Posterior cingulate gyrus (tissue), 11 donors: Measurements from ENCODE around the gene C1orf198.
A peak's percentile ranks its signal among the peaks of the same experiment; 100 is the strongest.

Experiments used
- DNase-seq, 10 donors: peaks; one replicate each; pipeline versions ENCODE4 v3.0.0 to v3.0.0-alpha.2; 2020 to 2021; ENCODE audit warnings: mixed read lengths in 3 of 10
- intact Hi-C: fragments of 100-400 bp; cut with DNase I; formaldehyde crosslinking; loops from one replicate; pipeline ENCODE4 v1.15.1; 2023

C1orf198 gene

GRCh38 chr1:230819976-230820375 lies 48.3 kb downstream of the C1orf198 start:
- intact Hi-C loops: loop anchor here (5.0 kb wide), 1 partner anchor 37 kb away; no protein-coding TSS in a partner anchor
- DNase-seq: no peak

- no peak for DNase-seq
- intact Hi-C loops: no loop called here
Measured at GRCh38 chr1:230818901-230819300, 49.4 kb downstream of the C1orf198 start.

DNA sequence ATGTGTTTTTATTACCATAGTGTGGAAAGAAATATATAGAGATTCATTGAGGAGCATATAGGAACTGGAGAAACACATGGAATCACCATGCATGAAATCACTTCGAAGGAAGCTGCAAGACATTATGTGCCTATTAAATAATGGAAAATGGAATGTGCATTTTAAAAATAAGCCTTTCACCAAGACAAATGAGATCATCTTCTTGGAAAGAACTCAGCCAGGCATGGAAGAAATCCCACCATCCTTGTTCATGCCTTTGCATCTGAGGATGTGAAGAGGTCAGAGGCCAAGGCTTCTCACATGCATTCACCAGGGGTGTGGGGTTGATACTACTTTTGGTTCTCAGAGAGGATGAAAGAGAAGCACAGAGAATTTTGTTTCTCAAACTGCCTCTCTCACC lies 50.0 kb downstream of the C1orf198 start:
- intact Hi-C loops: no loop called here
- DNase-seq: no peak

GRCh38 chr1:230816018-230816417 lies 52.3 kb downstream of the C1orf198 start:
- intact Hi-C loops: no loop called here
- DNase-seq: no peak

DNA sequence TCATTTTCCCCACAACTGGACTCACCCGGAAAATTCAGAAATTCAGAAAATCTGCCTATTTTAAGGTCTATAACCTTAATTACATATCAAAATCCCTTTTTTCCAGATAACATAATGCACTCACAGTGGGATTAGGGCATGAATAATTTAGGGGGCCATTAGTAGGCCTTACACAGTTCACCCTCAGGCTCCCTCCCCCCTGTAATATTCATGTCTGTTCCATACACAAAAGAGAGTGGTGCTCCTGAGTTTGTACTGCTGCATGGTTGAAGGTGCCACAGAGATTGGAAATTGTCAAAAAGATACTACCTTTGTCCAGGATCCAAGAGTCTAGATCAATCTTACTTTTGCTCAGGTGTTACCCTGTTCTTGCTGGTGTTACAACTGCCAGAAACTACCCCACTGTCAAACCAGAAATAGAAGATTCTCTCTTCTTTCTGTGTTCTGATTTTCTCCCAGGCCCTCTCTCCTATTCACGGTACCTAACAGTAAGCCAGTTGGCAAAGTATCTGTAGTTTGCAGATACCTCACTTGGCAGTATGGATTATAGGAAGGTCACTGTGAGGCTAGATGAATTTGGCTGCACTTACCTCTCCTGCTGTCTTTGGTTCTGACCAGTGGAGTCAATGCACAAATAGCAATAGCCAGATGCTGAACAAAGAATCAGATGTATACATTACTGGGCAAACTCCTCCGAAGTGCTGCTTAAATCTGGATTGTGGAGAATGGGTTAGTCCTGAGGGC lies 53.2 kb downstream of the C1orf198 start:
- intact Hi-C loops: no loop called here
- no peak for DNase-seq

- no peak for DNase-seq
- intact Hi-C loops: no loop called here
Measured at GRCh38 chr1:230812568-230812967, 55.8 kb downstream of the C1orf198 start.

GRCh38 chr1:230809256-230809990 lies 58.9 kb downstream of the C1orf198 start:
- intact Hi-C loops: no loop called here
- DNase-seq: no peak

DNA sequence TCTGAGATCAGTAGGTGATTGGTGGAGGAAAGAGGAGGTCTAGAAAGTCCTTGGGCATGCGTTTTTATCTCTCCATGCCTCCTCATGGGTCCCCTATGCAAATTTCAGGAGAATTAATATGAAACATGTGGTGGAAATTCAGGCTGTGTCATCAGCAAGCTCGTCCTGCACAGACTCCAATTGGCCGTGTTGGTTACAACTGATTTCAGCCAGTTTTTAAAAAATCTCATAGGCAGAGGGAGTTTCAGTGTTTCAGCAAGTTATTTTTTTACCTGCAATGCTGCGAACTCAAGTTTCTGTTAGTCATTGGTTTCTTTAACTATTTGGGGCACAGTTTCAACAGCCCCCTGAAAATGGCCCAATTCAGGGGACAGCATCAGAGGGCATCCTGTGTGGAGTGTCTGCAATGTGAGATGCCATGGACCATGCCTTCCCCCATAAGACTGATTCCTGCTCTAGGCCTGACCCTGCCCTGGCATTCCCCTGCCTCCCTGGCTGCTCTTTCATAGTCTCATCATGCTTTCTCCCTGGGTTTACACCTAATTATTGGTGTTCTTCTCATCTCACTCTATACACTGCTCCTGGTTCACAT lies 59.9 kb downstream of the C1orf198 start:
- intact Hi-C loops: no loop called here
- peak in 1 of 10 donors; percentile 83 for DNase-seq

DNA sequence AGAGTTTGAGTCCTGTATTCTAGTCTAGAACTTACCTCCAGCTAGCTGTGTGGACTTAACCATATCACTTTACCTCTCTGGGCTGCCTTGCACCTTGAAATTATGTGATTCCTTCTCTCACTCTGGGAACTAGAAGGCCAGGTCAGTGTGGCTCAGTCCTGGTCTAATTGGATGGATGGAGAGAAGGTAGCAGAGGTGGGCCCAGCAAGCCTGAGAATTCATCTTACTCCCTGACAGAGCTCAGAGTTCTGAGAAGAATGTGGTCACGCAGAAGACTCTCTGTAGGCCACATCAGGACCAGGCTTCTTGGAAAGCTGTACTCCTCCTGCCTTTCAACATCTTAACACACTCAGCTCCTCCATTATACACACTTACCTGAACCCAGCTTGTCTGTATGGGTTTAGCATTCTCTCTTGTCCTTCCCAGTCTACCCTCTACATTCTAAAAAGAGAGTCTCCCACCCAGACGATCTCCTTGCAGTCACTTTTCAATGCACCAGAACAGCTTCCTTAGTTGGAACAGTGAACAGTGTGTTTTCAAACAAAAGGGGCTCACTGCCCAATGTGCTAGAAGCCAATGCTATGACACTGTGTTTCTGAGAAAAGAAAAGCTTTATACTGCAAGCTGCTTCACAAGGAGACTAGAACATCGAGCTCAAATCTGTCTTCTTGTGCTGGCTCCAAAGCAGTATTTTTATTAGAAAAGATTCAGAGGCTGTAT lies 60.6 kb downstream of the C1orf198 start:
- intact Hi-C loops: loop anchor here (1.0 kb wide), 1 partner anchor 52 kb away; no protein-coding TSS in a partner anchor
- peak in 4 of 10 donors; percentile 32 to 83 (median 58) for DNase-seq

DNA sequence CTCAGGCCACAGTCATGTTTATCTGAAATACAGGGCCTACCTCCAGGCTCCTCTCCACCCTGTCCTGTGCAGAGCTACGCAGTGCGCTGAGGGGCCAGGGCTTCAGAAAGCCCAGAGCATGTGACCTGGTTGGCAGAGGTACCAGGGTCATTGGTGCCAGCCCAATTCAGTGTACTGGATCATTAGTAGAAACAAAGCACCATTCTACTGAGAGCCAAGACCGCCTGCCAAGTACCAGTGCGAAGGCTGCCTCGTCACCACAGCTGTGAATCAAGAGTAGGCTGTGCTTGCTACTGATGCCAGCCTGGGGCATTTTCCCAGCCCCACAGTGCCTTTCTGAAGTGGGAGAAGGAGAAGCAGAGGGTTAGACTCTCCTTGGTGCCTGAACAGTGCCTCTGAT lies 61.3 kb downstream of the C1orf198 start:
- DNase-seq: peak; percentile 91 to 99 (median 96)
- intact Hi-C loops: loop anchor here (1.0 kb wide), 1 partner anchor 52 kb away; no protein-coding TSS in a partner anchor

DNA sequence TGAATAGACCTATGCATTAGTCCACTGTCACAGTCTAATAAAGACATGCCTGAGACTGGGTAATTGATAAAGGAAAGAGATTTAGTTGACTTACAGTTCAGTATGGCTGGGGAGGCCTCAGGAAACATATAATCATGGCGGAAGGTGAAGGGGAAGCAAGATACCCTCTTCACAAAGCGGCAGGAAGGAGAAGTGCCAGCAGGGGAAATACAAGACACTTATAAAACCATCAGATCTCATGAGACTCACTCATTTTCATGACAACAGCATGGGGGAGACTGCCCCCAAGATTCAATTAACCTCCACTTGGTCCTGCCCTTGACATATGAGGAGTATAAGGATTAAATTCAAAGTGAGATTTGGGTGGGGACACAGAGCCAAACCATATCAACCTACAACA lies 61.8 kb downstream of the C1orf198 start:
- intact Hi-C loops: no loop called here

GRCh38 chr1:230804396-230804795 lies 63.9 kb downstream of the C1orf198 start:
- no peak for DNase-seq

More for the DNA sequence above, 61.8 kb downstream of the C1orf198 start:
- no peak for DNase-seq

DNA sequence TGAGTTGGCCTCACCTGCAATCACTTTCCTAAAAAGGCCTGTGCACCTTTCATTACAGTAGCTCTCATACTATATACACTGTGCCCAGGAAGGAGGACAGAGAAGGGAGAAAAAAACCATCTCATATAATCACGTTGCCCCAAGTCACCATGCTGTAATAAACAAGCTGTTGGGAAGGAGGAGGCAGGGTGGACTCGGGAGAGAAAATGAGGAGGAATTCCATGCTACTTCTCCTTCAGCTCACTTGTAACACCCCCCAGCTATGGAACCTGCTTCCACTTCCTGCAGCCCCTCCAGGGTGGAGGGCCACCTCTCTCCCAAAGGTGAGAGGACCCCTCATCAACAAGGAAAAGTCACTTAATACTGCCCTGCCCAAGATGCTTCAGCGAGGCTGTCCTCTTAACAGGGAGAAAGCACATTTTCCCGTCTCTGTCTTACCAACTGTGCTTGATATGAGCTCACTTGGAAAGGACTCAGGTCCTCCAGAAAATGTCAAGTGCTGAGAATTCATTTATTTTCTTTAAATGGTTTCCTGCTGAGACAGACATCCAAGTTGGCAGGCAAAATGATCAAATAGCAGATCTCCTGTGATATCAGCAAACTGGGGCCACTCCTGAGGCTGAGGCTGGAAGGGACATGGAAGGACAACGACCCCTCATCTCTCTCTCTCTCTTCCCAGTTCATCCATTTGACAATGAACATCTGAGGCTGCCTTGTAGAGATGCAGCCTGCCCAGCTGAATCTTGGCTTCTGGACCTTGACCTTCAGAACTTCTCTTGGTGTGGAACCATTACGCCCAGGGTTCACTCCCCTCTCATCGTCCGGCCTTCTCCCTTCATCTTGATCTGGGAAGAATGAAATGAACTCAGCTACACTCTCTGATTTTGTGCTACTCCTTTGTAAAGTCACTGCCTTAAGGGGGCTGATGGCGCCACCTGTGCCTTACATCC lies 67.2 kb downstream of the C1orf198 start:
- no peak for DNase-seq
- intact Hi-C loops: loop anchor here (5.0 kb wide), 1 partner anchor 411 kb away; no protein-coding TSS in a partner anchor

More at GRCh38 chr1:230804396-230804795, 63.9 kb downstream of the C1orf198 start:
- intact Hi-C loops: loop anchor here (5.0 kb wide), 1 partner anchor 408 kb away; no protein-coding TSS in a partner anchor

GRCh38 chr1:230798491-230798890 lies 69.8 kb downstream of the C1orf198 start:
- DNase-seq: no peak
- intact Hi-C loops: loop anchor here (1.0 to 5.0 kb wide), 2 partner anchors 119 to 184 kb away; no protein-coding TSS in a partner anchor

GRCh38 chr1:230797942-230798365 lies 70.4 kb downstream of the C1orf198 start:
- intact Hi-C loops: loop anchor here (1.0 to 5.0 kb wide), 2 partner anchors 119 to 184 kb away; no protein-coding TSS in a partner anchor
- DNase-seq: peak; percentile 49 to 95 (median 73)

DNA sequence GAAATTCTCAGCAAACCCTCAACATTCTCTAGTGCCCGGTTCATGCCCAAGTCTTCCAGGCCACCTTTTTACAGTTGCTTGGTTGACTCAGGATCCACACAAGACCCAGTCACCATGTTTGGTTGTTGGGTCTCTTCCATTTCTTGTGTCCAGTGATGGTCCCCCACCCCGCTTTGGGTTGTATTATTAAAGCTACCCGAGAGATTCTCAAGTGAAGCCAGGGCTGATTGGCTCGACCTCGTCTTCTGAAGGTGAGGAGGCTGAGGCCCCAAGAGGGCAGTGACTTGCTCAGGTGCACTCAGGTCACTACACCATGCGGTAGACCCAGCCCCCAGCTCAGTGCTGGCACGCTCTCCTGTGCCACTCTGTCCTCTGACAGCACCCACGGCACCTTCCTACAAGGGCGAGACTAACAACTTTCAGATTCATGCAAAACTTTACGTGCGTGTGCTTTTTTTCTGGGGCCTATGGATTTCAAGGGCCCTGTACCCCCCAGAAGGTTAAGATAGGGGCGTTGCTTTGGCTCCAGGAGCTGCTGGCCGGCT lies 70.9 kb downstream of the C1orf198 start:
- intact Hi-C loops: loop anchor here (5.0 kb wide), 1 partner anchor 185 kb away; no protein-coding TSS in a partner anchor
- no peak for DNase-seq

- DNase-seq: no peak
- intact Hi-C loops: loop anchor here (5.0 kb wide), 1 partner anchor 186 kb away; no protein-coding TSS in a partner anchor
Measured at GRCh38 chr1:230796626-230797025, 71.7 kb downstream of the C1orf198 start.

DNA sequence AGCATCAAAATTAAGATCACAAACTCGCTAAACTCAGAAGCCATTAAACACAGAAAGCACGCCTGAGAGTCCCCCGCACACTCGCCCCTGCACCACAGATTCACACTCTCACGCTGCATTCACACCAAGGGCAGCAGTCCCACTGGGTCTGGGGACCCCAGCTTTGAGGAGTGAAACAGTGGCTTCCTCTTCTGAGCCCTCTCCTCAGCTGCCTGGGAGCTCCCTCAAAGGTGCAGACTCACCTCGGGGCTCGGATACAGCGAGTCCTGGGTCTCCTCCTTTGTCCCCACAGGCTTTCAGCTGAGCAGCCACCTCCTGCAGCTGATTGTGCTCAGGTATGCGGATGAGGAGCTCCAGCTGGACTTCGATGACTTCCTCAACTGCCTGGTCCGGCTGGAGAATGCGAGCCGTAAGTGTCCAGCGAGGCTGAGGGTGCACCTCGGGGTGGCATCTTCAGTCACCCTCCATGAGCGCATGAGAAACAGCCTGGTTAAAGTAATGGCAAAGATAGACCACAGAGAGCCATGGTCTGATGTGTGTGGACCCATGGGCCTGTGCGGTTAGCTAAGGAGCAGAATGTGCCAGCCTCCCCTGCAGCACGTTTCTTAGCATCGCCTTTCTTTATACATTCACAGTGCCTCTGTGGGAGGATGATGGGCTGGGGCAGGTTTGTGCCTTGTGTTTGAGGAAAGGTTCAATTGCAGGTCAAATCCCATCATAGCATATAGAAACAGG lies 73.3 kb downstream of the C1orf198 start:
- intact Hi-C loops: loop anchor here (5.0 kb wide), 1 partner anchor 187 kb away; no protein-coding TSS in a partner anchor
- DNase-seq: no peak
